OCI-LY7 (cell line): ENCODE results near the gene PRMT9. TPM values are rescaled to one million over a fixed set of nuclear protein-coding genes. Genes with fewer than 3 reads are reported as not detected.

Experiments used
- BruUV-seq: library from RNA; stranded (reverse); fragments of 400-500 nt; replicated peaks from 2 replicates; lab custom pipeline; 2021; lab: Mats Ljungman, UMichigan
- CTCF ChIA-PET: fragments of 300-600 bp; sonication (Branson Sonifier 250); formaldehyde crosslinking; loops from one replicate; lab custom pipeline; 2022; ENCODE audit warnings: antibody characterized with exemption; ENCODE audit not compliant: unreplicated experiment; lab: Charles Lee
- POLR2A ChIA-PET: fragments of 300-600 bp; sonication (Branson Sonifier 250); formaldehyde crosslinking; loops from one replicate; lab custom pipeline; 2022; ENCODE audit warnings: antibody characterized with exemption; lab: Charles Lee
- DNase-seq: peaks from one replicate; pipeline ENCODE4 v3.0.0-alpha.2; 2015; ENCODE audit warnings: low spot score
- H2AFZ ChIP-seq: fragments of 200-600 bp; sonication (generic), shearing (Covaris generic); 2 replicates; pipeline ENCODE4 v1.6.1; 2014; ENCODE audit warnings: mild to moderate bottlenecking, antibody characterized with exemption, low read length, moderate library complexity
- H3K27ac ChIP-seq: fragments of 200-600 bp; sonication (generic); 2 replicates; pipeline ENCODE4 v1.5.1; 2014; ENCODE audit warnings: mixed run types, low read depth, mild to moderate bottlenecking, moderate library complexity, low read length, inconsistent platforms; ENCODE audit not compliant: poor library complexity, severe bottlenecking
- H3K36me3 ChIP-seq: fragments of 200-600 bp; sonication (generic); 2 replicates; pipeline ENCODE4 v1.6.1; 2014; ENCODE audit warnings: mild to moderate bottlenecking, antibody characterized with exemption, low read length, moderate library complexity, mixed read lengths; ENCODE audit not compliant: insufficient read depth
- H3K4me1 ChIP-seq: fragments of 200-600 bp; sonication (generic); 2 replicates; pipeline ENCODE4 v1.5.1; 2014; ENCODE audit warnings: mild to moderate bottlenecking, low read length; ENCODE audit not compliant: insufficient read depth, poor library complexity, severe bottlenecking
- H3K4me2 ChIP-seq: fragments of 200-600 bp; sonication (generic); 2 replicates; pipeline ENCODE4 v1.6.1; 2014; ENCODE audit warnings: mild to moderate bottlenecking, low read length
- H3K4me3 ChIP-seq: fragments of 200-600 bp; sonication (generic); 2 replicates; pipeline ENCODE4 v1.5.1; 2014; ENCODE audit warnings: mild to moderate bottlenecking, low read depth, low read length; ENCODE audit not compliant: poor library complexity, severe bottlenecking
- H3K79me2 ChIP-seq: fragments of 200-600 bp; sonication (generic); 2 replicates; pipeline ENCODE4 v1.6.1; 2016; ENCODE audit warnings: low read depth, mild to moderate bottlenecking, low read length, moderate library complexity, mixed read lengths; ENCODE audit not compliant: insufficient read depth
- H3K9me2 ChIP-seq: fragments of 200-600 bp; sonication (generic); 2 replicates; pipeline ENCODE4 v1.6.1; 2016; ENCODE audit warnings: mild to moderate bottlenecking, low read length, mixed read lengths; ENCODE audit not compliant: insufficient read depth
- H3K9me3 ChIP-seq: fragments of 200-600 bp; sonication (generic); 2 replicates; pipeline ENCODE4 v1.6.1; 2014; ENCODE audit warnings: mild to moderate bottlenecking, mixed run types, low read length, mixed read lengths
- H4K20me1 ChIP-seq: fragments of 200-600 bp; sonication (generic); 2 replicates; pipeline ENCODE4 v1.6.1; 2014; ENCODE audit warnings: mild to moderate bottlenecking, antibody characterized with exemption, low read length, moderate library complexity, mixed read lengths; ENCODE audit not compliant: insufficient read depth
- EZH2phosphoT487 ChIP-seq: fragments of 200-600 bp; sonication (generic); IDR thresholded peaks from 2 replicates; pipeline ENCODE4 v1.6.1; 2018; ENCODE audit warnings: low read depth, borderline replicate concordance, mild to moderate bottlenecking, mixed run types, antibody characterized with exemption, low read length, moderate library complexity, mixed read lengths
- intact Hi-C: fragments of 100-400 bp; cut with micrococcal nuclease; formaldehyde crosslinking; loops from one replicate; pipeline ENCODE4 v1.10.0; 2022; ENCODE audit not compliant: unreplicated experiment
- total RNA-seq, 2 experiments: library from RNA; depleted of rRNA in 1 of 2; stranded (reverse); fragments of >200 nt in 1 of 2; shearing (Covaris generic) in 1 of 2; gene quantifications; 2 replicates each; pipeline ENCODE4 v1.2.3, GENCODE V29; 2014 to 2022
- TF ChIP-seq, protein P1 (sequence below): fragments of 200-600 bp; sonication (generic); conservative IDR thresholded peaks from 2 replicates; pipeline ENCODE4 v1.5.1; 2014; ENCODE audit warnings: mild to moderate bottlenecking, antibody characterized with exemption, low read length, moderate library complexity, mixed read lengths

The PRMT9 gene
- total RNA-seq, 2 experiments from 2014 or later, result 13.1 to 13.9 TPM

DNA sequence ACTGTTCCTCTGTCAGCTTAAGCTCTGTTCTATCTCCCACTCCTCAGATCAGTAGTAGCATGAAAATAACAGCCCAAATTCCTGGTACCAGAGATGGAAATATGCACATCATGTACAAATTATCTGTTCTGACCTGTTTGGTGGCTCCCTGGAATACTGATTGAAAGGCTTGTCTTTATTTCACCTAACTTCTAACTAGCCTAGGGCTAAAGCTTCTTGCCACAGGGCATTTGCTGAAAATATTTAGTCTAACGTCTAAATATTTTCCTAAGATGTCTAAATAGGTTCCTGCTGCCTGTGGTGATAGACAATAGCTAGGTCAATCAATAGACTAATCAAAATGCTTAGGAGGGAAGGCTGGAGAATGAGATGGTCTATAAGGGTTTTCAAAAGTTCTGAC is 12.9 kb upstream of the PRMT9 start:
- no peaks in the 10 kb centered on the region for H3K36me3 ChIP-seq
- H2AFZ ChIP-seq, result no peak overlapping the region
- ChIA-PET POLR2A (interaction anchor here (0.8 to 0.9 kb wide), 2 partner anchors 9 to 16 kb away, joined by 3 read pairs; no protein-coding TSS in a partner anchor), CTCF (no interaction called here)
- H3K4me1 ChIP-seq, result no peaks in the 10 kb centered on the region
- H3K9me3 ChIP-seq, result no peaks in the 10 kb centered on the region
- no peaks in the 10 kb centered on the region for H3K79me2 ChIP-seq
- no peak overlapping the region for H3K4me2 ChIP-seq
- H3K4me3 ChIP-seq, result no peak overlapping the region
- no peak for TF ChIP-seq EZH2phosphoT487
- TF ChIP-seq, protein P1, sequence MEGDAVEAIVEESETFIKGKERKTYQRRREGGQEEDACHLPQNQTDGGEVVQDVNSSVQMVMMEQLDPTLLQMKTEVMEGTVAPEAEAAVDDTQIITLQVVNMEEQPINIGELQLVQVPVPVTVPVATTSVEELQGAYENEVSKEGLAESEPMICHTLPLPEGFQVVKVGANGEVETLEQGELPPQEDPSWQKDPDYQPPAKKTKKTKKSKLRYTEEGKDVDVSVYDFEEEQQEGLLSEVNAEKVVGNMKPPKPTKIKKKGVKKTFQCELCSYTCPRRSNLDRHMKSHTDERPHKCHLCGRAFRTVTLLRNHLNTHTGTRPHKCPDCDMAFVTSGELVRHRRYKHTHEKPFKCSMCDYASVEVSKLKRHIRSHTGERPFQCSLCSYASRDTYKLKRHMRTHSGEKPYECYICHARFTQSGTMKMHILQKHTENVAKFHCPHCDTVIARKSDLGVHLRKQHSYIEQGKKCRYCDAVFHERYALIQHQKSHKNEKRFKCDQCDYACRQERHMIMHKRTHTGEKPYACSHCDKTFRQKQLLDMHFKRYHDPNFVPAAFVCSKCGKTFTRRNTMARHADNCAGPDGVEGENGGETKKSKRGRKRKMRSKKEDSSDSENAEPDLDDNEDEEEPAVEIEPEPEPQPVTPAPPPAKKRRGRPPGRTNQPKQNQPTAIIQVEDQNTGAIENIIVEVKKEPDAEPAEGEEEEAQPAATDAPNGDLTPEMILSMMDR, result no peak
- no peaks in the 10 kb centered on the region for H3K9me2 ChIP-seq
- BruUV-seq, result no TSS peak
- no peak overlapping the region for H3K27ac ChIP-seq
- intact Hi-C loops, result no loop called here
- H4K20me1 ChIP-seq, result no peaks in the 10 kb centered on the region
- DNase-seq, result no peak

DNA sequence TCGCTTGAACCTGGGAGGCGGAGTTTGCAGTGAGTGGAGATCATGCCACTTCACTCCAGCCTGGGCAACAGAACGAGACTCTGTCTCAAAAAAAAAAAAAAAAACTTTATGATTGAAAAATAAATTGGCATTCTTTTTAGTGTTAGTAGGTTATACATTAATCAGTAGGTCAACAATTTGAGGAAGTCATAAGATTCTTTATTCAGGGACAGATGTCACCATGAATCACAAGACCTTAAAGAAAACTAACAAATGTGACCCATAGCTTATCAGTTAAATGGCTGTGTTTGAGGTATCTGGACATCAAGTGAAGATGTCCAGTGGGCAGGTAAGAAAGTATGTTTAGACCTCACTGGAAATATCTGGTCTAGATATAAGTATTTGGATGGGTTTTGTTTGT is 9.3 kb upstream of the PRMT9 start:
- Histone ChIP-seq H3K4me2 (no peak overlapping the region), H3K4me3 (no peak overlapping the region), H4K20me1 (no peaks in the 10 kb centered on the region), H2AFZ (no peak overlapping the region), H3K9me2 (no peaks in the 10 kb centered on the region), H3K79me2 (no peaks in the 10 kb centered on the region), H3K4me1 (no peaks in the 10 kb centered on the region), H3K27ac (no peak overlapping the region), H3K9me3 (no peaks in the 10 kb centered on the region), H3K36me3 (no peaks in the 10 kb centered on the region)
- DNase-seq, result no peak
- ChIA-PET POLR2A (interaction anchor here (0.7 kb wide), 2 partner anchors 124 to 1815 kb away, joined by 3 to 5 read pairs; no protein-coding TSS in a partner anchor), CTCF (no interaction called here)
- intact Hi-C loops, result no loop called here
- no TSS peak for BruUV-seq
- TF ChIP-seq, protein P1, result no peak
- no peak for TF ChIP-seq EZH2phosphoT487

DNA sequence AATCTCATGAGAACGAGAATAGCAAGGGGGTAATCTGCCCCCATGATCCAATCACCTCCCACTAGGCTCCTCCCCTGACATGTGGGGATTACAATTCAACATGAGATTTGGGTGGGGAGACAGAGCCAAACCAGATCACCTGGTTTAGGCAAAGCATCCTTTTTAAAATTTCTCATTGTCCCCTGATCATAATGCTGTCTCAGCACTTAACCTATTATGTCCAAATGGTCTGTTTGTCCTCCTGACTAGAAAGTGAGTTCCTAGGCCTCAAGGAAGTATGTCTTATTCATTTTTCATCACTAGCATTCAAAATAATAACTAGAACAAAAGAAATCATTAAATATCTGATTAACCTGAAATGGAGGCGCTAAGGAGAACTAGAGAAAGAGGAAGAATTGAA is 7.9 kb upstream of the PRMT9 start:
- no peak overlapping the region for H2AFZ ChIP-seq
- DNase-seq, result no peak
- no peaks in the 10 kb centered on the region for H3K9me2 ChIP-seq
- no peak overlapping the region for H3K4me2 ChIP-seq
- no peaks in the 10 kb centered on the region for H4K20me1 ChIP-seq
- H3K36me3 ChIP-seq, result no peaks in the 10 kb centered on the region
- H3K27ac ChIP-seq, result no peak overlapping the region
- H3K4me3 ChIP-seq, result no peak overlapping the region
- no peaks in the 10 kb centered on the region for H3K9me3 ChIP-seq
- intact Hi-C loops, result no loop called here
- ChIA-PET CTCF (no interaction called here), POLR2A (interaction anchor here (0.7 kb wide), 1 partner anchor 37 kb away, joined by 4 read pairs; no protein-coding TSS in a partner anchor)
- H3K79me2 ChIP-seq, result no peaks in the 10 kb centered on the region
- BruUV-seq, result no TSS peak
- no peak for TF ChIP-seq EZH2phosphoT487
- TF ChIP-seq, protein P1, result no peak
- no peaks in the 10 kb centered on the region for H3K4me1 ChIP-seq
